Measurements from ENCODE around the gene DENND6B. TPM values are rescaled to one million over a fixed set of nuclear protein-coding genes. Genes with fewer than 3 reads are reported as not detected.

DENND6B gene
- polyA plus RNA-seq, 1 donor from 2014 or later = 51.0 TPM

DNA sequence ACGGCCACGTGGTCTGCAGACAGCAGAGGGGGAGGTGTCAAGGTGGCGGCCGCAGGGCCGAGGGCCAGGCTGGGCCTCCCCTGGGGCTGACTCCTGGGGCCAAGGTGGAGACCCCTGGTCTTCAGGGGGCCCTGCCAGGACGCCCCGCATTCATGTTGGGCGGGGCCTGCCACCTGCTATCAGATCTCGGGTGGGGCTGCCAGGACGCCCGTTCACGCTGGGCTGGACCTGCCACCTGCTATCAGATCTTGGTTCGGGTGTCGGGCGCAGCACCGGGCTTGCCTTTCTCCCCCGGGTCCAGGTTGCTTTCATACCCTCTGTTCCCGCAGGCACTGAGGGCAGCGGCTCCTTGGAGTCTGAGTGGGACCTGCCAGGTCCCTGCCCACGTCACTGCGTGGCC, 40.5 kb downstream of the DENND6B start:
- no peaks in the 10 kb centered on the region for H3K36me3 ChIP-seq (ENCODE audit: insufficient read depth, low read length)

DNA sequence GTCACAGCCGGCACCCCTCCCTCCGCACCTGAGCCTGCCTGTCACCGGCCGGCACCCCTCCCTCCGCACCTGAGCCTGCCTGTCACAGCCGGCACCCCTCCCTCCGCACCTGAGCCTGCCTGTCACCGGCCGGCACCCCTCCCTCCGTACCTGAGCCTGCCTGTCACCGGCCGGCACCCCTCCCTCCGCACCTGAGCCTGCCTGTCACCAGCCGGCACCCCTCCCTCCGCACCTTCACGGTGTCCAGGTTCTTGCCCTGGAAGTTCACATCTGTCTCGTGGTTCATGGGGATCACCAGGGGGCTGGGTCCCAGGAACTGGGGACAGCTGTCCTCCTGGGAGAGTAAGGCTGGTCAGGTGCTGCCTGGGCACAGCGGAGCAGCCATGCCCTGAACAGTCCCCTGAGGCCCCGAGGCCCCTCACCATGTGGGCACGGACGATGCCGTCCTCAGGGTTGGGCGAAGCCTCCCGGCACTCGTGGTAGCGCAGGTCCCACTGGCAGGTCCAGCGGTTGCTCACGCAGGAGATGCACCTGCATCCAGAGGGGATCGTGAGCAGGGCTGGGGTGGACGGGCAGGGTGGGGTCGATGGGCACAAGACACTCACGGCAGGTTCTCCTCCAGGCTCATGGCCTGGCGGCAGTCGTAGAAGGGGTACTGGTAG, 41.1 kb downstream of the DENND6B start:
- H2AFZ ChIP-seq (ENCODE audit: low read depth, low read length) = no peak overlapping the region
- H3K27me3 ChIP-seq (ENCODE audit: insufficient read depth, low read depth, low read length) = no peaks in the 10 kb centered on the region
- H3K4me3 ChIP-seq (ENCODE audit: low read length) = no peak overlapping the region
- H3K9me3 ChIP-seq (ENCODE audit: low read length) = no peaks in the 10 kb centered on the region
- no peaks in the 10 kb centered on the region for H3K9me2 ChIP-seq (ENCODE audit: insufficient read depth, low read length)
- TF ChIP-seq SMC3 (conservative IDR thresholded peaks at IDR 0.05; ENCODE audit: poor library complexity) (no peak), EZH2 (IDR thresholded peaks at IDR 0.05; ENCODE audit: borderline replicate concordance, insufficient read depth, low read length, poor library complexity, severe bottlenecking) (no peak), POLR2AphosphoS5 (IDR thresholded peaks at IDR 0.05) (no peak), TAF1 (IDR thresholded peaks at IDR 0.05; ENCODE audit: low read depth) (no peak), MXI1 (conservative IDR thresholded peaks at IDR 0.05; ENCODE audit: poor library complexity, severe bottlenecking) (no peak), EP300 (conservative IDR thresholded peaks at IDR 0.05; ENCODE audit: poor library complexity, severe bottlenecking) (no peak), RAD21 (conservative IDR thresholded peaks at IDR 0.05) (no peak)
- TF ChIP-seq, protein P1, sequence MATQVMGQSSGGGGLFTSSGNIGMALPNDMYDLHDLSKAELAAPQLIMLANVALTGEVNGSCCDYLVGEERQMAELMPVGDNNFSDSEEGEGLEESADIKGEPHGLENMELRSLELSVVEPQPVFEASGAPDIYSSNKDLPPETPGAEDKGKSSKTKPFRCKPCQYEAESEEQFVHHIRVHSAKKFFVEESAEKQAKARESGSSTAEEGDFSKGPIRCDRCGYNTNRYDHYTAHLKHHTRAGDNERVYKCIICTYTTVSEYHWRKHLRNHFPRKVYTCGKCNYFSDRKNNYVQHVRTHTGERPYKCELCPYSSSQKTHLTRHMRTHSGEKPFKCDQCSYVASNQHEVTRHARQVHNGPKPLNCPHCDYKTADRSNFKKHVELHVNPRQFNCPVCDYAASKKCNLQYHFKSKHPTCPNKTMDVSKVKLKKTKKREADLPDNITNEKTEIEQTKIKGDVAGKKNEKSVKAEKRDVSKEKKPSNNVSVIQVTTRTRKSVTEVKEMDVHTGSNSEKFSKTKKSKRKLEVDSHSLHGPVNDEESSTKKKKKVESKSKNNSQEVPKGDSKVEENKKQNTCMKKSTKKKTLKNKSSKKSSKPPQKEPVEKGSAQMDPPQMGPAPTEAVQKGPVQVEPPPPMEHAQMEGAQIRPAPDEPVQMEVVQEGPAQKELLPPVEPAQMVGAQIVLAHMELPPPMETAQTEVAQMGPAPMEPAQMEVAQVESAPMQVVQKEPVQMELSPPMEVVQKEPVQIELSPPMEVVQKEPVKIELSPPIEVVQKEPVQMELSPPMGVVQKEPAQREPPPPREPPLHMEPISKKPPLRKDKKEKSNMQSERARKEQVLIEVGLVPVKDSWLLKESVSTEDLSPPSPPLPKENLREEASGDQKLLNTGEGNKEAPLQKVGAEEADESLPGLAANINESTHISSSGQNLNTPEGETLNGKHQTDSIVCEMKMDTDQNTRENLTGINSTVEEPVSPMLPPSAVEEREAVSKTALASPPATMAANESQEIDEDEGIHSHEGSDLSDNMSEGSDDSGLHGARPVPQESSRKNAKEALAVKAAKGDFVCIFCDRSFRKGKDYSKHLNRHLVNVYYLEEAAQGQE (IDR thresholded peaks at IDR 0.05; ENCODE audit: borderline replicate concordance) = no peak
- TF ChIP-seq, protein P2, sequence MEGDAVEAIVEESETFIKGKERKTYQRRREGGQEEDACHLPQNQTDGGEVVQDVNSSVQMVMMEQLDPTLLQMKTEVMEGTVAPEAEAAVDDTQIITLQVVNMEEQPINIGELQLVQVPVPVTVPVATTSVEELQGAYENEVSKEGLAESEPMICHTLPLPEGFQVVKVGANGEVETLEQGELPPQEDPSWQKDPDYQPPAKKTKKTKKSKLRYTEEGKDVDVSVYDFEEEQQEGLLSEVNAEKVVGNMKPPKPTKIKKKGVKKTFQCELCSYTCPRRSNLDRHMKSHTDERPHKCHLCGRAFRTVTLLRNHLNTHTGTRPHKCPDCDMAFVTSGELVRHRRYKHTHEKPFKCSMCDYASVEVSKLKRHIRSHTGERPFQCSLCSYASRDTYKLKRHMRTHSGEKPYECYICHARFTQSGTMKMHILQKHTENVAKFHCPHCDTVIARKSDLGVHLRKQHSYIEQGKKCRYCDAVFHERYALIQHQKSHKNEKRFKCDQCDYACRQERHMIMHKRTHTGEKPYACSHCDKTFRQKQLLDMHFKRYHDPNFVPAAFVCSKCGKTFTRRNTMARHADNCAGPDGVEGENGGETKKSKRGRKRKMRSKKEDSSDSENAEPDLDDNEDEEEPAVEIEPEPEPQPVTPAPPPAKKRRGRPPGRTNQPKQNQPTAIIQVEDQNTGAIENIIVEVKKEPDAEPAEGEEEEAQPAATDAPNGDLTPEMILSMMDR (IDR thresholded peaks at IDR 0.05; ENCODE audit: poor library complexity, severe bottlenecking) = no peak
- no peak overlapping the region for H3K4me2 ChIP-seq (ENCODE audit: low read length)
- no peak overlapping the region for H3K9ac ChIP-seq (ENCODE audit: low read length)
- no peaks in the 10 kb centered on the region for H3K36me3 ChIP-seq (ENCODE audit: insufficient read depth, low read length)
- peaks cover 3% of the 10 kb centered on the region for H3K79me2 ChIP-seq (replicated peaks; ENCODE audit: insufficient read depth, low read length)
- no peaks in the 10 kb centered on the region for H3F3A ChIP-seq (ENCODE audit: insufficient read depth, low read length, poor library complexity, severe bottlenecking)
- H3K27ac ChIP-seq (ENCODE audit: low read length) = no peak overlapping the region
- no peaks in the 10 kb centered on the region for H4K20me1 ChIP-seq (ENCODE audit: insufficient read depth)

More for the DNA sequence above, 40.5 kb downstream of the DENND6B start:
- Histone ChIP-seq H3K9me3 (ENCODE audit: low read length) (no peaks in the 10 kb centered on the region), H3F3A (ENCODE audit: insufficient read depth, low read length, poor library complexity, severe bottlenecking) (no peaks in the 10 kb centered on the region), H3K9me2 (ENCODE audit: insufficient read depth, low read length) (no peaks in the 10 kb centered on the region), H3K27me3 (ENCODE audit: insufficient read depth, low read depth, low read length) (no peaks in the 10 kb centered on the region), H3K9ac (ENCODE audit: low read length) (no peak overlapping the region), H3K4me3 (ENCODE audit: low read length) (no peak overlapping the region), H3K27ac (ENCODE audit: low read length) (no peak overlapping the region), H4K20me1 (ENCODE audit: insufficient read depth) (no peaks in the 10 kb centered on the region), H2AFZ (ENCODE audit: low read depth, low read length) (no peak overlapping the region), H3K79me2 (replicated peaks; ENCODE audit: insufficient read depth, low read length) (peaks cover 5% of the 10 kb centered on the region), H3K4me2 (ENCODE audit: low read length) (no peak overlapping the region)
- no peak for TF ChIP-seq MXI1 (conservative IDR thresholded peaks at IDR 0.05; ENCODE audit: poor library complexity, severe bottlenecking)
- no peak for TF ChIP-seq RAD21 (conservative IDR thresholded peaks at IDR 0.05)
- TF ChIP-seq POLR2AphosphoS5 (IDR thresholded peaks at IDR 0.05) = no peak
- no peak for TF ChIP-seq EZH2 (IDR thresholded peaks at IDR 0.05; ENCODE audit: borderline replicate concordance, insufficient read depth, low read length, poor library complexity, severe bottlenecking)
- no peak for TF ChIP-seq EP300 (conservative IDR thresholded peaks at IDR 0.05; ENCODE audit: poor library complexity, severe bottlenecking)
